ENCODE results near the gene HCFC2. TPM values are rescaled to one million over a fixed set of nuclear protein-coding genes. Genes with fewer than 3 reads are reported as not detected.
"Not testable (repeated sequence)": the region's sequence is repeated elsewhere in the genome, so short reads cannot be mapped to it uniquely, and the experiment has no call there.

Gene HCFC2
- total RNA-seq, 1 donor from 2014 or later: 8.3 TPM

- Mint-ChIP-seq H3K27me3 (ENCODE audit: low read depth) (no peaks in the 10 kb centered on the region), H3K36me3 (ENCODE audit: low read depth) (no peaks in the 10 kb centered on the region), H3K9me3 (no peaks in the 10 kb centered on the region), H3K4me3 (no peak overlapping the region), H3K27ac (ENCODE audit: unreplicated experiment) (no peak overlapping the region), H3K4me1 (peaks cover 5% of the 10 kb centered on the region)
- no peak for TF ChIP-seq CTCF (conservative IDR thresholded peaks at IDR 0.05)
- no peak for DNase-seq (ENCODE audit: low read depth, low spot score)
These were observed 37.3 kb upstream of the HCFC2 start for GRCh38 chr12:104026841-104027599.

DNA sequence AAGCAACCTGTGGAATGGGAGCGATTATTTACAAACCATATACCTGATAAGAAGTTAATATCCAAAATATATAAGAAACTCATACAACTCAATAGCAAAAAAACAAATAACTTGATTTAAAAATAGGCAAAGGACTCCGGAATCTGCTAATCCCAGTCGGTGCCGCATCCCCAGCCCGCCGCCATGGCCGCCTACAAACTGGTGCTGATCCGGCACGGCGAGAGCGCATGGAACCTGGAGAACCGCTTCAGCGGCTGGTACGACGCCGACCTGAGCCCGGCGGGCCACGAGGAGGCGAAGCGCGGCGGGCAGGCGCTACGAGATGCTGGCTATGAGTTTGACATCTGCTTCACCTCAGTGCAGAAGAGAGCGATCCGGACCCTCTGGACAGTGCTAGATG lies 33.7 kb upstream of the HCFC2 start:
- H3K4me1 Mint-ChIP-seq; DNase-seq (ENCODE audit: low read depth, low spot score); H3K27ac Mint-ChIP-seq (ENCODE audit: unreplicated experiment); H3K4me3 Mint-ChIP-seq; H3K9me3 Mint-ChIP-seq; H3K36me3 Mint-ChIP-seq (ENCODE audit: low read depth); H3K27me3 Mint-ChIP-seq (ENCODE audit: low read depth): not testable (repeated sequence)

GRCh38 chr12:104036143-104036542 lies 28.2 kb upstream of the HCFC2 start:
- DNase-seq (ENCODE audit: low read depth, low spot score); H3K9me3 Mint-ChIP-seq; H3K4me1 Mint-ChIP-seq; H3K27ac Mint-ChIP-seq (ENCODE audit: unreplicated experiment); H3K4me3 Mint-ChIP-seq; H3K36me3 Mint-ChIP-seq (ENCODE audit: low read depth): not testable (repeated sequence)
- H3K27me3 Mint-ChIP-seq (ENCODE audit: low read depth): peaks cover 23% of the 10 kb centered on the region

DNA sequence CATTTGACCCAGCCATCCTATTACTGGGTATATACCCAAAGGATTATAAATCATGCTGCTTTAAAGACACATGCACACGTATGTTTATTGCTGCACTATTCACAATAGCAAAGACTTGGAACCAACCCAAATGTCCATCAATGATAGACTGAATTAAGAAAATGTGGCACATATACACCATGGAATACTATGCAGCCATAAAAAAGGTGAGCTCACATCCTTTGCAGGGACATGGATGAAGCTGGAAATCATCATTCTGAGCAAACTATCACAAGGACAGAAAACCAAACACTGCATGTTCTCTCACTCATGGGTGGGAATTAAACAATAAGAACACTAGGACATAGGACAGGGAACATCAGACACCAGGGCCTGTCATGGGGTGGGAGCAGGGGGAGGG lies 24.6 kb upstream of the HCFC2 start:
- H3K36me3 Mint-ChIP-seq (ENCODE audit: low read depth); H3K9me3 Mint-ChIP-seq; H3K4me3 Mint-ChIP-seq; H3K27ac Mint-ChIP-seq (ENCODE audit: unreplicated experiment); DNase-seq (ENCODE audit: low read depth, low spot score); H3K4me1 Mint-ChIP-seq: not testable (repeated sequence)
- H3K27me3 Mint-ChIP-seq (ENCODE audit: low read depth): peaks cover 23% of the 10 kb centered on the region

GRCh38 chr12:104042580-104042979 lies 21.8 kb upstream of the HCFC2 start:
- Mint-ChIP-seq H3K4me3 (no peak overlapping the region), H3K27ac (ENCODE audit: unreplicated experiment) (no peak overlapping the region), H3K4me1 (peaks cover 9% of the 10 kb centered on the region), H3K27me3 (ENCODE audit: low read depth) (no peaks in the 10 kb centered on the region), H3K9me3 (no peaks in the 10 kb centered on the region), H3K36me3 (ENCODE audit: low read depth) (no peaks in the 10 kb centered on the region)
- DNase-seq (ENCODE audit: low read depth, low spot score): no peak
- TF ChIP-seq CTCF (conservative IDR thresholded peaks at IDR 0.05): no peak

- Mint-ChIP-seq H3K36me3 (ENCODE audit: low read depth) (no peaks in the 10 kb centered on the region), H3K9me3 (no peaks in the 10 kb centered on the region), H3K4me1 (peaks cover 23% of the 10 kb centered on the region), H3K4me3 (no peak overlapping the region), H3K27ac (ENCODE audit: unreplicated experiment) (no peak overlapping the region), H3K27me3 (ENCODE audit: low read depth) (peaks cover 8% of the 10 kb centered on the region)
- DNase-seq (ENCODE audit: low read depth, low spot score): no peak
- TF ChIP-seq CTCF (conservative IDR thresholded peaks at IDR 0.05): no peak
These were observed 20.2 kb upstream of the HCFC2 start for GRCh38 chr12:104044158-104044557.

GRCh38 chr12:104046306-104046705 lies 18.0 kb upstream of the HCFC2 start:
- H3K27ac Mint-ChIP-seq (ENCODE audit: unreplicated experiment): no peak overlapping the region
- TF ChIP-seq CTCF (conservative IDR thresholded peaks at IDR 0.05): no peak
- DNase-seq (ENCODE audit: low read depth, low spot score): no peak

More at GRCh38 chr12:104046306-104046705, 18.0 kb upstream of the HCFC2 start:
- Mint-ChIP-seq H3K4me3 (no peak overlapping the region), H3K4me1 (peaks cover 35% of the 10 kb centered on the region), H3K27me3 (ENCODE audit: low read depth) (peaks cover 22% of the 10 kb centered on the region), H3K36me3 (ENCODE audit: low read depth) (no peaks in the 10 kb centered on the region), H3K9me3 (no peaks in the 10 kb centered on the region)

Measured in neural crest cell (in vitro differentiated cells).